GM18858 (cell line): ENCODE data around the gene FOXJ2.
"Not testable (repeated sequence)": the region's sequence is repeated elsewhere in the genome, so short reads cannot be mapped to it uniquely, and the experiment has no call there.

Experiments used
- ATAC-seq: cut with Tn5 transposase; IDR thresholded peaks from one replicate; pipeline ENCODE4 v1.9.1; 2021; ENCODE audit not compliant: unreplicated experiment

Gene FOXJ2

GRCh38 chr12:8064131-8064530, 31.6 kb downstream of the FOXJ2 start:
- no peak for ATAC-seq

GRCh38 chr12:8065991-8066594, 33.6 kb downstream of the FOXJ2 start, which contains the start of gene C3AR1:
Gene C3AR1, minus strand, starts transcription at chr12:8066359. Its CDS starts 6,174 bp downstream, at chr12:8060185.
- no peak for ATAC-seq

- no peak for ATAC-seq
Observed at GRCh38 chr12:8069582-8069981, 37.1 kb downstream of the FOXJ2 start.

DNA sequence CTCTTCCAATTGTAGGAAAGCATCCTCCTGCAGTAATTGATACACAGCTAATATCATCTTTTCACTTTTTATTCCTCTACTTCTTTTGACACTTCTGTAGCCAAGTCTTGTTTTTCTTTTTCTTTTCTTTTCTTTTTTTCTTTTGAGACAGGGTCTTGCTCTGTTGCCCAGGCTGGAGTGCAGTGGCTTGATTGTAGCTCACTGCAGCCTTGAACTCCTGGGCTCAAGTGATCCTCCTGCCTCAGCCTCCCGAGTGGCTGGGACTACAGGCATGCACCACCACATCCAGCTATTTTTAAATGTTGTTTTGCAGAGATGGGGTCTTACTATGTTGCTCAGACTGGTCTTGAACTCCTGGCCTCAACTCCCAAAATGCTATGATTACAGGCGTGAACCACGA, 39.3 kb downstream of the FOXJ2 start:
- ATAC-seq = not testable (repeated sequence)

- no peak for ATAC-seq
Observed at GRCh38 chr12:8075935-8076334, 43.4 kb downstream of the FOXJ2 start.

DNA sequence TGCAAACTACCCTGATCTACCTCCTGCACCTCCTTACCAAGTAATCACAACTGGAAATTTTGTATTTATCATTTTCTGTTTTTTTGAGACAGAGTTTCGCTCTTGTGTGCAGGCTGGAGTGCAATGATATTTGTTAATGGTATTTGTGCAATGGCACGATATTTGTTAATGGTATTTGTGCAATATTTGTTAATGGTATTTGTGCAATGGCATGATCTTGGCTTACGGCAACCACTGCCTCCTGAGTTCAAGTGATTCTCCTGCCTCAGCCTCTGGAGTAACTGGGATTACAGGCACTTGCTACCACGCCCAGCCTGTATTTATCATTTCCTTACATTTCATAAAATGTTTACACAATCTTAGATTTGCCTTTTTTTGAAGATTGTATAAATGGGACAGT, 43.9 kb downstream of the FOXJ2 start:
- ATAC-seq = no peak

DNA sequence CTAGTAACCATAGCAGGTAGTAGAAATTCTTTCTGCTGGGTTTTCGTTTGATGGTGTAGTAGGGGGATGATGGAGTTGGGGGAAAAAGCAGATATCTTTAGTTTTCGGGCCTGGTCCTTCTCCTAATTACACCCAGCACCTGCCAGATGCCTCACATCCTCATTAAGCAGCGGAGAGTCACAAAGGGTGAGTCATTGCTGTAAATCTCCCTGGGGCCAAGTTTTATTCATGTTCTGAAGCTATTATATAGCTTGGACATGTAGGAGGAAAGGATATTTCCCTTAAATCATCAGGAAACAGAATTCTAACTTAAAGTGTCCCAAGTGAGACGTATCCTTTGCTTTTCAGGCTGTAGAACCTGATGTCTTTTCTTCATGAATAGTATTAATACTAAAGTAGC, 44.7 kb downstream of the FOXJ2 start:
- no peak for ATAC-seq

- no peak for ATAC-seq
Observed at GRCh38 chr12:8078398-8078797, 45.9 kb downstream of the FOXJ2 start.

- ATAC-seq = no peak
Observed at GRCh38 chr12:8078916-8079315, 46.4 kb downstream of the FOXJ2 start.

- ATAC-seq = no peak
Observed at GRCh38 chr12:8080120-8080519, 47.6 kb downstream of the FOXJ2 start.

DNA sequence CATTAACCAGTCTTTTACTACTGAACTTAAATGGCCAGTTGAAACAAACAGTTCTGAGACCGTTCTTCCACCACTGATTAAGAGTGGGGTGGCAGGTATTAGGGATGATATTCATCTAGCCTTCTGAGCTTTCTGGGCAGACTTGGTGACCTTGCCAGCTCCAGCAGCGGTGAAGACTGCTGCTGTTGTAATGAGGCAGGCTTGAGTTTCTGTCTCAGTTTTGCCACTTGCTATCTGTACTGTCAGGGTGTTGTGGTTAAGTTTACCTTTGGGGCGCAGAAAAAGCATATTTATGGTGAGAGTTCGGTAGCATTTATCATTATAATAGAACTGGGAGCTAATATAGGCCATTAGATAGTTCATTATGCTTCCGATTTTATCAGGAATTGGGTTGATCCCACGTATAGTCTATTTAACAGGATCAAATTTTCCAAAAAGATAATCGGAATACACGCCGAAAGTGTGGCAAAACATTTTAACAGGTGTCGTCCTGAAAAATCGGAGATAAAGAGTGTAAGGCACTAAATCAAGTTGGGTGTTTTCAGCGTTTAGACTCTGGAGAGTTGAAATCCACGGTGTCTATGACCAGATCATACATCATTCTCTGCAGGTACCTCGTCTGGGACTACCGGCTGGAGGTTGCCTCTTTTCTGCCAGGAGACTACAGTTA, 48.9 kb downstream of the FOXJ2 start:
- ATAC-seq = no peak

DNA sequence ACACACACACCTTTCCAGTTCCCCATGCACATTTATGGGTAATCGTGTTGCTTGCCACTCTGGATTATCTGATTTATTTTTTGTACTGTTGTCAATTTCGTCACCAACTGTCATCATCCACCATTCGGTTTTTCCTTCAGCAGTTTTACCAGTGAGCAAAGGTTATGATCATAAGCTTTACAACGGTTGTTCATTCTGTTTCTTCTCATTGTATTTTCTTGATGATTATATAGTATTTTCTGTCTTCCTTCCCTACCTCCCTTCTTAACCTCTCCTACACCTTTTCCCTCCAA, 50.2 kb downstream of the FOXJ2 start:
- ATAC-seq = no peak

- ATAC-seq = not testable (repeated sequence)
Observed at GRCh38 chr12:8084351-8084750, 51.8 kb downstream of the FOXJ2 start.

DNA sequence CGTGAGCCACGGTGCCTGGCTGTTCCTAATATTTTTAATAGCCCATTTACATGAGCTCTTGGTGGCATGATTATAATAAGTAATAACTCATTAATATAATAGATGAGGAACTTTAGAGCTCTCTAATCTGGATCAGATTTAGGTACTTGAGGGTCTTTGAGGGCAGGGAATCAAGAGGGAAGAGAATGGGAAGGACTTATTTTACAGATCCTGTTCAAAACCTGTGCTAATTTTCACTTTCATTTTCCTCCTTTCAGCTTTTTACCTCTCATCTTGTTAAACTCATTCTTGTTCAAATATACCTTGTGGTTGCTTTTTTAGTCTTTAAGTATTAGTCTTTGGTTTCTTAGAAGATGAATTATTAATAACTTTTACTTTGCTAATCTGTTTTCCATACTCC, 55.1 kb downstream of the FOXJ2 start:
- ATAC-seq = no peak

GRCh38 chr12:8088574-8088973, 56.1 kb downstream of the FOXJ2 start:
- ATAC-seq = no peak

DNA sequence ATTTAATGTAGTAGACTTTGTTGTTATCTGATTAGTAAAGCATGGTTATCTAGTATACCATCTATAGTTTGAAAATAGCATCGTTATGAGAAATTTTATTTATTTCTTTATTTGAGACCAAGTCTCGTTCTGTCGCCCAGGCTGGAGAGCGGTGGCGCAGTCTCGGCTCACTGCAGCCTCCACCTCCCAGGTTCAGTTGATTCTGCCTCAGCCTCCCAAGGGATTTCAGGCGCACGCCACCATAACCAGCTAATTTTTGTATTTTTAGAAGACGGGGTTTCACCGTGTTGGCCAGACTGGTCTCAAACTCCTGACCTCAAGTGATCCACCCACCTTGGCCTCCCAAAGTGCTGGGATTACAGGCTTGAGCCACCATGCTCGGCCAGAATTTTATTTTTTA, 56.8 kb downstream of the FOXJ2 start:
- ATAC-seq = not testable (repeated sequence)

DNA sequence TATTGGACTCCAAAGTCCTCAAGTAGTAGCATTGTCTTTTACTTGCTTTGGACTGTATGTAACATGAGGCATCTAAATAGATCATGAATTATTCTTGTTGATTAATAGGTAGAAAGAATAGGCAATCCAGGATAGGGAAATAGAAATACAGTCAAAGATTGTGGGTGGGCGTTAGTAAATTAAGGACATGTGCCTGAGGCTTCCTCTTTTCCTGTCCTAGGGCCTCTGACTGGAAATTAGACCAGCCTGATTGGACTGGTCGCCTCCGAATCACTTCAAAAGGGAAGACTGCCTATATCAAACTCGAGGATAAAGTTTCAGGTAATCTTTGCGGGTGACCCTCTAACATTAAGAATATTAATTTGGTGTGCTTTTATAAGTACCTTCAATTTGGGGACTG, 57.2 kb downstream of the FOXJ2 start:
- ATAC-seq = no peak

DNA sequence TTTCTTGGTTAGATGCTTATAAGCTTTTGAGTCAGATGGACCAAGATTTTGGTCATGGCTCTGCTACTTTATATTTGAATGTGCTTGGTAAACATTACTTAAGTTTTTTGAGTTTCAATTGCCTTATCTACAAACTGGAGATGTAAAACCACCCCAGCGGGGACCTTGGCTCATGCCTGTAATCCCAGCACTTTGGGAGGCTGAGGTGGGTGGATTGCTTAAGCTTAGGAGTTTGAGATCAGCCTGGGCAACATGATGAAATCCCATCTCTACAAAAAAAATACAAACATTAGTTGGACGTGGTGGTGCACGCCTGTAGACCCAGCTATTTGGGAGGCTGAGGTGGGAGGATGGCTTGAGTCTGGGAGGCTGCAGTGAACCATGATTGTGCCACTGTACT, 60.8 kb downstream of the FOXJ2 start:
- no peak for ATAC-seq

DNA sequence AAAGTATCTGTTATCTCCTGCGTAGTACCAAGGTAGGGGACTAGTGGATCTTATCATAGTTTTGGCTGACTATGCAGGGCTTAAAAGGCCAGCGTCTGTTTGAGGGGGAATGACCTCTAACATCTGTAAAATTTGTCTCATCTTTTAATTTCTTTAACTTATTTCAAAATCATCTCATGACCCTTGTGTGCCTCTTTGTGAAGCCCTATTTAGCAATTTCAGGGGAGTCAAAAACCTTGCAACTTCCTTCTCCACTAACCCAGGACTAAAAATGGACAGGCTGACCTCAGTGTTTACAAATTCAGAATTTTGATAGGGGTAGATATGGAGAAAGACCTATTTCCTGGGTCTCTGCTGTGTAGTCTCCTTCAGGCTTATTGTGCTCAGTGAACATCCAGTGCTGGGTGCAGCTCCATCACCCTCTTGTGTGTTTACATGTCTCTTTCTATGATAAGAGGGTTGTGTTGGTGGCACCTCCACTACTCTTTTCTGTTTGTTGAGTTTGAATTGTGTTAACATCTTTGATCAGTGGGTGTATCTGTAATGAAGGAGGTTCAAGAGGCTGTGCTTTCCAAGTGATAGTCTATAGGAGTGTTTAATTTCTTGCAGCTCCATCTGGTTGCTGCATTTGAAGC, 63.9 kb downstream of the FOXJ2 start:
- ATAC-seq = no peak

DNA sequence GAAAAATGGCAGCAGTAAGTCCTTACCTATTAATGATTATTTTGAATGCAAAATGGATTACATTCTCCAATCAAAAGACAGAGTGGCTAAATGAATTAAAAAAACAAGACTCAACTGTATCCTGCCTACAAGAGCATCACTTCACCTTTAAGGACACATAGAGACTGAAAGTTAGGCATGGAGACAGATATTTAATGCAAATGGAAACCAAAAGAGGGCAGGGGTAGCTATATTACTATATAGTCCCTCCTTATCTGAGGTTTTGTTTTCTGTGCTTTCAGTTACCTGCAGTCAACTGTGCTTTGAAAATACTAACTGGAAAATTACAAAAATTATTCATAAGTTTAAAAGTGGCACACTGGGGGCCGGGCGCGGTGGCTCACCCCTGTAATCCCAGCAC, 66.7 kb downstream of the FOXJ2 start:
- no peak for ATAC-seq
